SIG-M5 (cell line): ENCODE measurements around the gene RING1.
"Not testable (repeated sequence)": the region's sequence is repeated elsewhere in the genome, so short reads cannot be mapped to it uniquely, and the experiment has no call there.

Experiments
- DNase-seq: peaks from one replicate; lab custom pipeline; 2025; lab: John Stamatoyannopoulos, UW

RING1 gene

DNA sequence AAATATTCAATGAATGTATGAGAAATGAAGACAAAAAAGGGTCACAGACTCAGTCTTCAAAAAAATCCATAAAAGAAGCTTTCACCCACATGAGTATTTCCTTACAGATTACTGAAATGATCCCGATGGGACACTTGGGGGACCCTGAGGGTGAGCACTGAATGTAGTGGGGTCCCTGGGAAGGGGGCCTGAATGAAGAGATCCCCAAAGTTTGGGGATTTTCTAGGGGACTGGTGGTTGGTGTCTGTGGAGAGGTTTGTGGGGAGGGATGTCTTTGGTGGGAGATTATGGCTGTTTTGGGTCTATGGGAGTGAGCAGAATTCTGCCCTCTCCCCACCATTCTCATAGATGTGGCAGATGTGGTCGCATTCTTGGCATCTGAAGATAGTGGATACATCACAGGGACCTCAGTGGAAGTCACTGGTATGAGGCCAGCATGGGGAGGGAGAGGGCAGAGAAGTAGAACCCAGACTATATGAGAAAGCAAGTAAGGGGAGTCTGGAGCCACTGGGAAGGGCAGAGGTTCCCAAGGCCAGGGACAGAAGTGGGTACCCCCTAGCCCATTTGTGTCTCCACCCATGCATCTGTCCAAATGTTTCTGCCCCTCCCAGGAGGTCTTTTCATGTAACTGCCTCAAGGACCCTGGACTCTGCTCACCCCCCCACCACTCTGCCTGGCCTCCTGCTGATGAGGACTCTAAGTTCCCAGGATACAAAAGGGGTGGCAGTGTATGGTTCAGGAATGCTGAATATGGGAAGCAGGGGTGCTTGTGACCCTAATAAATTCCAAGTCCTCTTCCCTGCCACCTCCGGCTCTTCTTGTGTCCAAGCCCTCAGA is 2.1 kb upstream of the RING1 start:
- DNase-seq = no peak

DNA sequence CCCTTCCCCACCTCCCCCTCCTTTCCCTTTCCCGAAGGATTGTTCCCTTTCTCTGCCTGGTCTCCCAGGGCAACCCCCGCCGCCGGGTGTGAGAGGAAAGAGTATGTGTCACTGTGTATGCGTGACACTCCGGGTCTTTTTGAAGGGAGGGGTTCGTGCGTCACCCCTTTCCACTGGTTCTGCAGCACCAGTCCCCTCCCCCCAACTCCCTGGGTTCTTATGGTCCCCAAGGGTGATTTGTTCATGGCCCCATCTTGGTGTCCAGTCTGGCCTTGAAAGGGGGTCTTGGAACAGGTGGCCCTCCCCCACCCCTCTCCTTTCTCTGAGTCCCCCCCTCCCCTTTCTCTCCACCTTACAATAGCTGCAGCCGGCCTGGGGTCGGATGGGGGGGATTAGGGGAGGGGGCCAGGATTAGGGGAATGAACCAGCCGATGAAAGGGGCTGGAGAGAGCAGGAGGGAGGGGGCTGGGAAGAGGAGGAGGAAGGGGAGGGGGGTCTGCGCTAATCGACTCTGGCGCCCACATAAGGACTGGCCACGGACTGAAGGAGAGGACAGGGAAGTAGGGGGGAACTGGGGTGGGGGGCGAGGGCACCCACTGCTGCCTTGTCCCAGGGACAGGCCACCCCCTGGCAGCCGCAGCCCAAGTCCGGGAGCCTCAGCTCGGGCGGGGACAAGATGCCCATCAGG is 1.3 kb upstream of the RING1 start:
- DNase-seq = no peak

DNA sequence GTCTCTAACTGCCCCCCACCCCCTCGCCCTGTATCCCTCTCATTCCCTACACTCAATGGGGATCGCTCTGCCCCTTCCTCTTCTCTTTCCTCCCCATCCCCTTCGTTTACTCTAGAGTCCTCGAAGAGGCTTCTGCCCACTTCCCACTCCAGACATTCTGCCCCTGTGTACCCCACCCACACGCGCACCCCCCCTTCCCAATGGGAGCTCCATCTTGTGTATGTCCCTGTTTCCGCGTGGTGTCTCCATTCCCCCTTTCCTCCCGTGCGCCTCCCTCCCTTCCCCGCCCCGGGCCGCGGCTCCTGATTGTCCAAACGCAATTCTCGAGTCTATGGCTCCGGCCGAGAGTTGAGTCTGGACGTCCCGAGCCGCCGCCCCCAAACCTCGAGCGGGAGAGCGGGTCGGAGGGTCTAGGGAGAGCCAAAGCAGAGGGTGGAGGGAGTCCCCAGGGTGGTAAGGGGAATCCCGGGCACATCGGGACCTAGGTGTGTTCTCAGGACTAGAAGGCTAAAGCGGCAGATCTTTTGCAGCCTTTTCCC is 679 bp upstream of the RING1 start:
- no peak for DNase-seq

DNA sequence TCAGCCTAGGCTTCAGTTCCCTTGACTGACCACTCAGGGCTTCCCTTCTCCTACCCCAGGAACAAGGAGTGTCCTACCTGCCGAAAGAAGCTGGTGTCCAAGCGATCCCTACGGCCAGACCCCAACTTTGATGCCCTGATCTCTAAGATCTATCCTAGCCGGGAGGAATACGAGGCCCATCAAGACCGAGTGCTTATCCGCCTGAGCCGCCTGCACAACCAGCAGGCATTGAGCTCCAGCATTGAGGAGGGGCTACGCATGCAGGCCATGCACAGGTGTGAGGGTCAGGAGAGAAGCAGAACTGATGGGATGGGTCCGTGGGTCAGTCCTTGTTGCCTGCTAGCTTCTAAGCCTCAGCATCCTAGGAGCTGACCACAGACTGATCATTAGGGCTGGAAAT is 1.6 kb downstream of the RING1 start:
- no peak for DNase-seq

DNA sequence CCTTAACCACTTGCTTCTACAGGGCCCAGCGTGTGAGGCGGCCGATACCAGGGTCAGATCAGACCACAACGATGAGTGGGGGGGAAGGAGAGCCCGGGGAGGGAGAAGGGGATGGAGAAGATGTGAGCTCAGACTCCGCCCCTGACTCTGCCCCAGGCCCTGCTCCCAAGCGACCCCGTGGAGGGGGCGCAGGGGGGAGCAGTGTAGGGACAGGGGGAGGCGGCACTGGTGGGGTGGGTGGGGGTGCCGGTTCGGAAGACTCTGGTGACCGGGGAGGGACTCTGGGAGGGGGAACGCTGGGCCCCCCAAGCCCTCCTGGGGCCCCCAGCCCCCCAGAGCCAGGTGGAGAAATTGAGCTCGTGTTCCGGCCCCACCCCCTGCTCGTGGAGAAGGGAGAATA is 2.8 kb downstream of the RING1 start:
- DNase-seq = no peak

DNA sequence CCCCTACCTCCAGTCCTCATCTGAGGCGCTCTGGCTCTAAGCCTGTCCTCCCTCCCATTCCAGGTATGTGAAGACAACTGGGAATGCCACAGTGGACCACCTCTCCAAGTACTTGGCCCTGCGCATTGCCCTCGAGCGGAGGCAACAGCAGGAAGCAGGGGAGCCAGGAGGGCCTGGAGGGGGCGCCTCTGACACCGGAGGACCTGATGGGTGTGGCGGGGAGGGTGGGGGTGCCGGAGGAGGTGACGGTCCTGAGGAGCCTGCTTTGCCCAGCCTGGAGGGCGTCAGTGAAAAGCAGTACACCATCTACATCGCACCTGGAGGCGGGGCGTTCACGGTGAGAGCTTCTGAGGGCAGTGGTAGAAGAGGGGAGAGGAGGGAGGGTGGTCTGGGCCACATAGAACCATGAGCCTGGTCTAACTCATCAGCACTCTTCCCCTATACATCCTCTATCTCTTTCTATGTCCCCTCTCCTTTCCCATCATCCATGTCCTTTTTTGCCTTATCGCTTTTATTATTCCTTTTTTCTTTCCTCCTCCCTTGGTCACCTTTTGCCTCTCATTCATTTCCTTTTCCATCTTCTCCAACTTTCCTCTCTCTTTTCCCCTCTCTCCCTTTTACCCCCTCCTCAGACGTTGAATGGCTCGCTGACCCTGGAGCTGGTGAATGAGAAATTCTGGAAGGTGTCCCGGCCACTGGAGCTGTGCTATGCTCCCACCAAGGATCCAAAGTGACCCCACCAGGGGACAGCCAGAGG is 3.5 kb downstream of the RING1 start:
- no peak for DNase-seq

DNA sequence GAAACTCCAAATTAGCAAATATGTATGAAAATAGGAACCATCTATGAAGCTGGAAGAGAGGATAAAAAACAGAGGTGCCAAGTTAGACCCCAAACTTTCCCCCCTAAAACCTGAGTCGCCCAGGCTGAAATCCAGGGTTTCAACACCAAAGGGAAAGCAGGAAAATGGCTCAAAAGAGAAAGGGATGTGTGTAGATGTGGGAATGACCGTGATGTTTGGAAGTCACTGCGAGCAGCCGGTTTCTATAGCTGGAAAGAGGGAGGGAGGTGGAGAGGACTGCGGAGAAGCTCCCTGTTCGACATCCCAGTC is 4.5 kb downstream of the RING1 start:
- no peak for DNase-seq

DNA sequence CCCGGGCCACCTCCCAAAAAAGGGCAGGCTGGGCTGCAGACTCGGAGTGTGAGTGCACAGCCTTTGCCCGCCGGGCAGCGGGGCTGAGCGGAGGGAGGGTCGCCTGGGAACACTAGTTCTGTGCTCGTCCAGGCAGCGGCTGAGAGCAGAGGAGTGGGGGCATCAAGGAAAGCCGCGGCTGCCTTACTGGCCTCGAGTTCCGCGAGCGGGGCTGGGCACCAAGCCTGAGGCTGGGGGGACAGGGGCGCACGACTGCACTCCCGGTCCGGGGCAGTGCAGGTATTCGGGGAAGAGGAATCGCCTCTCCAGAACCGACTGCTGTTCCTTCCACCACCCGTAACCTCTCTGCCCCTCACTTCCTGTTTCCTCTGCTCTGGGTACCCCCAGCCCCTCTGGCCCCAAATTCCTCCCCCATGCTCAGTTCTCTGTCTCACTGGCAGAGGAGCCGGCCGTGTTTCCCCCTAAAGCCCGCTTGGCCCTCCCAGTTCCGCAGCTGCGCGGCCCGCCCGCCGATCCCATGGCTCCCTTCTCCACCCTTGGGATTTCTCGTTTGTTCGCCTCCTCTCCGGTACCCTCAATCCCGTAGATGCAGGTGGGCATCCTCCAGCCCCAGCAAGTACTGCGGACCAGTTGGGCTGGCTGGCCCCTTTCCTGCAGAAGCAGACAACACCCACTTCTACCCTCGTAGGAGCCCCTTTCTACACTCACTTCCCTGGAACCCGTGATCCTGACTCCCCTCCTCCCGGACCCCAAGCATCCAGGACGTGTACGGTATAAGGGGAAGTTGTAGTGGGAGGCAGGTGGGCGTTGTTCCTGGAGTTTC is 5.1 kb downstream of the RING1 start:
- DNase-seq = no peak

DNA sequence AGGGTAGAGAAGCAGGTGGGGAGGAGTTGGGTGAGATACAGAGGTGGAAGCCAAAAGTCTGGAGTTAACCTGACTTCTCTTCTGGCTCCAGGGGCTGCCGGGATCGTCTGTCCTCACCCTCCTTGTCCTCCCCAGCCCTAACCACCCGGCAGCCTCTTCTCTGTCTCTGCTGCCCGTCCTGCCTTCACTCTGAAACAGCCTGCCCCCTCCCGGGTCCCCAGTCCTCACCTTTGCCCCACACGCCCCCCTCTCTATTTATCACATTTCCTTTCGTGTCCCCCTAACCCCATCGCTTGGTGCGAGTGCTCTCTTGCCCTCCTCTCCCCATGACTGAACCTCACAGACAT is 5.7 kb downstream of the RING1 start:
- no peak for DNase-seq

DNA sequence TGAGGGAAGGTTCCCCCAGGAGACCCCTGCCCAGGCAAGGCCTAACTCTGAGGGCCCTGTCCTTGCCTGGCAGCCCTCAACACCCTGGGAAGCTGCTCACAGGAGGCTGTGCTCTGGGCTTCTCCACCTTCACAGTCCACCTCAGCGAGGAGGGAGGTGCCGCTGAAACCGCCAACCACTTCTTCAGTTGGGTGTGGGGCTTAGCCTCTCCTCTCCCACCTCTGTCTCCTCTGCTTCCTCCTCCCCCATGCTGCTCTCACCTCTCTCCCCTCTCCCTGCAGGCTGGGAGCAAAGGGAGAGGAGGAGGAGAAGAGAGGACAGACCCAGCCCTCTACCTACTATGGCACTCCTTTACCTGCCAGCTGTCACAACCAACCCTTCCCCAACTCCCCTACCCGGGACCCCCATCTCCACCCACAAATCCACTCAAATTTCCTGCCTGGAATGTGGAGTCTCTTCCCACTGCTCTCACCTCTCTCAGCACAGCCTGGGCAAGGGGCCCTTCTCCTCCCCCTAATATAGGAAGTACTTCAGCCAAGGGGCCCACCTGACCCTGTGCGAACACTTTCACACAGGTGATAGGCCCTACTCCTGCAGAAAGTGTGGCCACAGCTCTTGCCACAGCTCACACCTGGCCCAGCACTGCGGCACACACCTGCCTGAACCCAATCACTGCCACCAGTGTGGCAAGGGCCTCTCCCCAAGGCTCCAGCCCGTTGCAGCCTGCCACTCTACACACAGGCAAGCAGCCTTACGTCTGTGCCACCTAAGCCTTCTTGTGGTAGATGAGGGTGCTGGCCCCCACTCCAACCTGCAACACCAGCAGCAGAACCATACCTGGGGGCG is 7.2 kb downstream of the RING1 start:
- DNase-seq = no peak

DNA sequence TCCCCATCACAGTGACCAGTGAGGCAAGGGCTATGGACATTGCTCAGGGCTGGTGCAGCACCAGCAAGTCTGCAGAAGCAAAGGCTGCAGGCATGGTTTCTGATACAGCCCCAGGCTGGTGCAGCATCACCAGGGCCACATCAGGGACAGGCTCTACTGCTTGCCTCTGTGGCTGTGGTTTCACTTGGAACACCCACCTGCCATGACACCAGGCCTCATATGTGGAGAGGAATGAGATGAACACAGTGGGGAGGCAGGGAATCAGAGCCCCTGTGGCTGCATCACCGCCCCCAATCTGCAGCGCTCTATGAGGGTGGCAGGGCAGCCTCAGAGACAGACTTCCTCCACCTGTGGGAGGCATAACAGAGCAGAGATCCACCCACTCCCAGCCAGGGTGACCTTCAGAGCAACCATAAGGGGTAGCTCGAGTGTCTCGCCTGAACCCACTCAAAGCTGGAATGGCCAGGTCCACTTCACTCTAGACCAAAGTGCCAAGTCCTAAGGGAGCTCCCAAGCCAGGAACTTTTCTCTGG is 7.9 kb downstream of the RING1 start:
- no peak for DNase-seq

DNA sequence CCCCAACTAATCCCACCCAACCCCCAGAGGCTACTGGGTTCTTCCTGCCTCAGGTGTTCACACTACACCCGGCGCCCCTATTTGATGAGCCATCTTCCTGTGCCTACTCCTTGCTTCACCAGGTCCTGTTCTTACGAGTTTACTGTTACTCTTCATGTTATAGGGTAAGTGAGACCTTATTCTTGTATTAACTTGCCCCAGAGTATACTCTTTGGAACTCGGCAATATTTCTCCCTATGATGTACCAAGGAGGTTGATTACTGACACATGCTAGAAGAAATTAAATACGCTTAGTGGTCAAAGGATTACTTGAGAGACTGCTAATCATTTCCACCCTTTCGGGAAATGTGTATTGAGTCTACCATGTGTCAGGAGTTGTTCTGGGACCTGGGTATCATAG is 8.9 kb downstream of the RING1 start:
- DNase-seq = no peak

DNA sequence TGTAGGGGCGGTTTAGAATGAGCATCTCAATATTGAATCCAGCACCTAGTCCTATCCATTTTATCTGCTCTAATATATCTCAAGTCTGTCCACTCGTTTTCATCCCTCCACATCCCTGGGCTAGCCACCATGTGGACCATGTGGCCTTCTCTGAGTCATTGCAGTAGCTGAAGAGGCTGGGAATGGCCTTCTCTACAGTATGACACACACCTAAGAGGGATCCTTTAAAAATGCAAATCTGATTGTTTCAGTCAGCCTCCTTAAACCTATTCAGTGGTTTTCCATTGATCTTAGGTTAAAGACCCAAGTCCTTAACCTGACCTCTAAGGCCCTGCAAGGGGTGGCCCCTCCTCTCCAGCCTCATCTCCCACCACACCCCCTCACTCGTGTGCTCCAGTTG is 9.4 kb downstream of the RING1 start:
- no peak for DNase-seq

DNA sequence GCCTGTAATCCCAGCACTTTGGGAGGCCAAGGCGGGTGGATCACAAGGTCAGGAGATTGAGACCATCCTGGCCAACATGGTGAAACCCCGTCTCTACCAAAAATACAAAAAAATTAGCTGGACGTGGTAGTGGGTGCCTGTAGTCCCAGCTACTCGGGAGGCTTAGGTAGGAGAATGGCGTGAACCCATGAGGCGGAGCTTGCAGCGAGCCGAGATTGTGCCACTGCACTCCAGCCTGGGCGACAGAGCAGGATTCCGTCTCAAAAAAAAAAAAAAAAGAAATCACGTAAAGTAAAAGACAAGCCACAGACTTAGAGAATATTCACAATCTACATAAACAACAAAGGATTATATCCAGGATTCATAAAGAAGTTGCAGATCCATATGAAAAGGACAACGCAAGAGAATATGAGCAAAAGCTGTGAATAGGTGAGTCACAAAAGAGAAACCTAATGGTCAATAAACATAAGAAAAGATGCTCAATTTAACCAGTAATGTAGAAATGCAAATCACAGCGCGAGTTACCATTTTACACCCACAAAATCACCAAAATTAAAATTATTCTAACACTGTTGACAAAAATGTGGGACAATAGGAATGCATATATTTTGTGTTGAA is 18.3 kb downstream of the RING1 start:
- not testable (repeated sequence) for DNase-seq

DNA sequence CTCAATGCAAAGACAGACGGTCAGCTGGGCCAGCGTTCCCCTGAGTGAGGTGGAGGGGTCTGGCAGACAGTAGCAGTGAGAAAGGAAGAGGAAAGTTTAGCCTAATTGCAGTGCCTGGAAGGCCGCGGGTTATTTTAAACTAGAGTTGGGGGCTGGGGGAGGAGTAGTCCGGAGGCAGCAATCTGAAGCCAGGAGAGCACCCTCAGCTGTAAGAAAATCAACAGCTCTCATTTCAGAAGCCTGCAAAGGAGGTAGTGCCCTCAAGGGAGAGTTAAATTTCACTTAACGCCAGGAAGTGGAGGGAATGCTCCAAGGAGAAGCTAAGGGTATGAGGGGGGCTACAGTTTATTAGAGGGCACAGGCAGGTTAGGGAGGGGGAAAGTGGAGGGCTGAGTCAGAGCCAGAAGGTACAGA is 26.9 kb downstream of the RING1 start:
- no peak for DNase-seq

DNA sequence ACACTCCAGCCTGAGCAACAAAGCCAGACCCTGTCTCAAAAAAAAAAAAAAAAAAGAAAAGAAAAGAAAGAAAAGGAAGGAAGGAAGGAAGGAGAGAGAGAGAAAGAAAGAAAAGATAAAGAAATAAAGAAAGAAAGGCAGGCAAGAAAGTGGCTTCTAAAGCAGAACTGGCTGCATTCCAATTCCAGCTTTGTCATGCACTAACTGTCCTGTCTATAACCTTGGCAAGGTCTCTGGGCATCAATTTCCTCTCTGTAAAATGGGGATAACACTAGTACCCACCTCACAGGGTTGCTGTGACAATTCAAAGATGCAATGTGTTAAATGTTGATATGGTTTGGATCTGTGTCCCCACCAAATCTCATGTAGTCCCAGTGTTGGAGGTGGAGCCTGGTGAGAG is 28.0 kb downstream of the RING1 start:
- no peak for DNase-seq

DNA sequence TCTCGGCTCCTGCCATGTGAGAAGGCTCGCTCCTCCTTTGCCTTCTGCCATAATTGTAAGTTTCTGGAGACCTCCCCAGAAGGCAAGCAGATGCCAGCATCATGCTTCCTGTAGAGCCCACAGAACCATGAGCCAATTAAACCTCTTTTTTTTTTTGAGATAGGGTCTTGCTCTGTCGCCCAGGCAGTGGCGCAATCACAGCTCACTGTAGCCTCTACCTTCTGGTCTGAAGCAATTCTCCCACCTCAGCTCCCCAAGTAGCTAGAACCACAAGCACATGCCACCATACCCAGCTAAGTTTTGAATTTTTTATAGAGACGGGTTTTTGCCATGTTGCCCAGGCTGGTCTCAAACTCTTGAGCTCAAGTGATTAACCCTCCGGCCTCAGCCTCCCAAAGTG is 28.6 kb downstream of the RING1 start:
- no peak for DNase-seq

DNA sequence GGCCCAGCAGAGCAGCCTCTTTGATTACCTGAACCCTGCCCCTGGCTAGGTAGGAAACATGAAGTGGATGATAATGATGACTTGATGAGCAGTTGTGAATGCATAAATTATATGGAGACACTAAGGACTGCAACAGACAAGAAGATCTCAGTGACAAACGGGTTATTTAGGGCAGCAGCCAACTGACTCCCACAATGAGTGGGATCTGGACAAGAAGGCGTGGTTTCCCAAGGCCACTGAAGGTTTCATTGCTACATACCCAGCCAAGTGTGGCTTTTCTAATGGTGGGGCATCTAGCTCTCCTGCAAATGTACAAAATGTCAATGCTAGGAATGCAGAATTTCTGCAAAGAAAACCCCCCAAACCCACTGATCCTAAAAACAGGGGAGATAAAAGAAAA is 29.4 kb downstream of the RING1 start:
- no peak for DNase-seq

DNA sequence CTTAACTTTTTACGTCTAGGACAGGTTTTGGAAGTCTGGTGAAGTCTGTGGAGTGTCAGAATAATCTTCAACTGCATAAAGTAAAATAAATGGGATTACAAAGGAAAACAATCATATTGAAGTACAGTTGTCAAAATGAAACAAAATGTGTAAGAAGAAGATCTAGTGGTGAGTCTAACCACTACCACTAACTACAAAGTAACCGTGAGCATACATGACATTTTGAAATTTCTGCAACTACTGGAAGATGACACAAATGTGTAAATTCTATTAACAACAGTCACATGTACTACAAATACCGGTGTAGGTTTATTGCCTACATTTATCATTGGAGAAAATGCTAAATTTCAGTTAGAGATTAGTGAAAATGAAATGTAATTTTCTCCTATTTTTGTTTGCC is 33.7 kb downstream of the RING1 start:
- no peak for DNase-seq

DNA sequence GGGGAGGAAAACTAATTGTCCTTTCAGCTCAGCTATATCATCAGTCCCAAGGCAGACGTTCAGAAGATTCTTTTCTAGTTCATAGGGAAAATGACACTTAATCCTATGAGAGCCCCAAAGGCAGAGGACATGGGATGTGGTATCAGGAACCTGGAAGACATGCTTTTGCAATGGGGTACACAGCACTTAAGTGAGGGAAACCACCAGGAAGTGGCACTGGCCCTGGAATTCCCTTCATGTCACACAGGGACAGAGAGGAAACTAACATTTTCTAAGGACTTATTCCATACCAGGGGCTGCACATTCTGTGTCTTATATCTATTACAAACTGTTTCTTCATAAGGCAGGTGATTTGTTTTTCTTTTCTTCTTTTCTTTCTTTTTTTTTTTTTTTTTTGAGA is 35.2 kb downstream of the RING1 start:
- no peak for DNase-seq
